KG1 (cell line): Measurements from ENCODE around the gene CD19.
"Not testable (repeated sequence)": the region's sequence is repeated elsewhere in the genome, so short reads cannot be mapped to it uniquely, and the experiment has no call there.

Experiments used
- DNase-seq: peaks from one replicate; lab custom pipeline; 2025; lab: John Stamatoyannopoulos, UW

Gene CD19

DNA sequence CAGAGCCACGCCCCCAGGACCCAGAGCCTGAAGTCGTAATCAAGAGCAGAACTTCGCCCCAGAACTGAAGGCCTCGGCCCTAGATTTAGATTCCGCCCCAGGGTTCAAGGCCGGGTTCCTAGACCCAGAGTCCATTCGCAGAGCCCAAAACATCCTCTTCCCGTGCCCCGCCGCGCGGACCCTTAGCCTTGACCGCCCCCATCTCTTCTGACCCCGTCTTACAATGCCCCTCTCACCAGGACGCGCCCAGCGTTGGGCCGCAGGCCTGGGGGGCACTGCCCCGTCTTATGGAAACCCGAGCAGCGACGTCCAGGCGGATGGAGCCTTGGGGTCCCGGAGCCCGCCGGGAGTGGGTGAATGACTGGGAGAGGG, 5.0 kb downstream of the CD19 start:
- no peak for DNase-seq

DNA sequence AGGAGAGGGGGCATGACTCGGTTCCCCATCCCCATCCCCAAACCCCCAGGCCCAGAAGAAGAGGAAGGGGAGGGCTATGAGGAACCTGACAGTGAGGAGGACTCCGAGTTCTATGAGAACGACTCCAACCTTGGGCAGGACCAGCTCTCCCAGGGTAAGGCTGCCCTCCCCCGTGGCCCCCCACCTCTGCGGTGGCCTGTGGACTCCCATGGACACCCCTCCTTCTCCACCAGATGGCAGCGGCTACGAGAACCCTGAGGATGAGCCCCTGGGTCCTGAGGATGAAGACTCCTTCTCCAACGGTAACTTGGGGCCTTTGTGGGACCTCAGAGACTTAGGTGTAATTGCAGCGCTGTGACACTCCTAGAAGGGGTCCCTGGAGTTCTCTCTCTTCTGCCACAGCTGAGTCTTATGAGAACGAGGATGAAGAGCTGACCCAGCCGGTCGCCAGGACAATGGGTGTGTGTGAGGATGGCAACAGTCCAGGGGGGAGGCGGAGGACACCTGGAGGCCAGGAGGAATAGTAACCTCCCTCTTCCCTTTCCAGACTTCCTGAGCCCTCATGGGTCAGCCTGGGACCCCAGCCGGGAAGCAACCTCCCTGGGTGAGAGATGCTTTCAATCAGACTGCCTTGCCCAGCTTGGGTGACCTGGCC, 5.6 kb downstream of the CD19 start:
- DNase-seq: no peak

DNA sequence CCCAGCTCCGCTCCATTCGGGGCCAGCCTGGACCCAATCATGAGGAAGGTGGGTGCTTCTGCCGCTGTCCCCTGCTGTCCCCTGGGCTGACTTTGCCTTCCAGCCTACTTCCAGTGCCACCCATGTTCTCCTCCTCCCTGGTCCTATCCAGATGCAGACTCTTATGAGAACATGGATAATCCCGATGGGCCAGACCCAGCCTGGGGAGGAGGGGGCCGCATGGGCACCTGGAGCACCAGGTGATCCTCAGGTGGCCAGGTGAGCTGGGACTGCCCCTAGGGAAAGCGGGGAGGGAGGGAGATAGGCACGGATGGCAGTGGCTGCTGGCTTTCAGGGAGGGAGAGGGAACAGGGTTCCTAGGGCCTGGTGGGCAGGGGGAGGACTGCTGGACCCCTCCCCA, 7.0 kb downstream of the CD19 start:
- no peak for DNase-seq

GRCh38 chr16:28939825-28940224, 8.1 kb downstream of the CD19 start:
- DNase-seq: not testable (repeated sequence)

- no peak for DNase-seq
Observed at GRCh38 chr16:28943281-28943680, 11.5 kb downstream of the CD19 start.

DNA sequence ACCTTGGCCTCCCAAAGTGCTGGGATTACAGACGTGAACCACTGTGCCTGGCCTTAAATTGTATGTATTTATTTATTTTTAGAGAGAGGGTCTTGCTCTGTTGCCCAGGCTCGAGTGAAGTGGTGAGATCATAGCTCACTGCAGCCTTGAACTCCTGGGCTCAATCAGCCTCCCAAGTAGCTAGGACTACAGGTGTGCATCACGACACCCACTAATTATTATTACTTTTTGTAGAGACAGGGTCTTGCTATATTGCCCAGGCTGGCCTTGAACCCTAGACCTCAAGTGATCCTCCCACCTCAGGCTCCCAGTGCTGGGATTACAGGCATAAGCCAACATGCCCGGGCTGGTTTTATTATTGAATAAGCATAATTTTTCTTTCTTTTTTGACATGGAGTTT, 14.9 kb downstream of the CD19 start:
- DNase-seq: no peak

DNA sequence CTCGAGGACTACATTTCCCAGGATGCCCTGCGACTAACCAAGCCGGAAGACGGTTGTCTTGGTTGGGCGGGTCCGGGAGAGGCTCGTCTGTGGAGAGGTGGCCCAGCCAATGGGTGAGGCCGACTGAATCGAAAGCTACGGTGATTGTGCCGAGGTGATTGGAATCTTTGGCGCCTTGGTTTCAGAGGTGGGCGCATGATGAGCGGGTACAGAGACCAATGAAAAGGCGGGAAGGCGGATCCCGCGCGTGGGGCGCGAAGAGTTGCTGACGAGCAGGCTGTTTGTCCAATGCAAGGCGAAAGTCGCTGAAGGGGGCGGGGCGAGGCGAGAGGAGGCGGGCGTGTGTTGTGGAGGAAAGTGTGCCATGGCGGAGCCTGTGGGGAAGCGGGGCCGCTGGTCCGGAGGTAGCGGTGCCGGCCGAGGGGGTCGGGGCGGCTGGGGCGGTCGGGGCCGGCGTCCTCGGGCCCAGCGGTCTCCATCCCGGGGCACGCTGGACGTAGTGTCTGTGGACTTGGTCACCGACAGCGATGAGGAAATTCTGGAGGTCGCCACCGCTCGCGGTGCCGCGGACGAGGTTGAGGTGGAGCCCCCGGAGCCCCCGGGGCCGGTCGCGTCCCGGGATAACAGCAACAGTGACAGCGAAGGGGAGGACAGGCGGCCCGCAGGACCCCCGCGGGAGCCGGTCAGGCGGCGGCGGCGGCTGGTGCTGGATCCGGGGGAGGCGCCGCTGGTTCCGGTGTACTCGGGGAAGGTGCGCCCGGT, 19.1 kb downstream of the CD19 start, which contains the start of gene NFATC2IP:
NFATC2IP (plus strand) TSS at position 290 of the 762 bp plus-strand sequence; CDS start at position 365, 75 bp downstream.
- peak; percentile 100 for DNase-seq

GRCh38 chr16:28951410-28951943, 19.7 kb downstream of the CD19 start:
- no peak for DNase-seq

DNA sequence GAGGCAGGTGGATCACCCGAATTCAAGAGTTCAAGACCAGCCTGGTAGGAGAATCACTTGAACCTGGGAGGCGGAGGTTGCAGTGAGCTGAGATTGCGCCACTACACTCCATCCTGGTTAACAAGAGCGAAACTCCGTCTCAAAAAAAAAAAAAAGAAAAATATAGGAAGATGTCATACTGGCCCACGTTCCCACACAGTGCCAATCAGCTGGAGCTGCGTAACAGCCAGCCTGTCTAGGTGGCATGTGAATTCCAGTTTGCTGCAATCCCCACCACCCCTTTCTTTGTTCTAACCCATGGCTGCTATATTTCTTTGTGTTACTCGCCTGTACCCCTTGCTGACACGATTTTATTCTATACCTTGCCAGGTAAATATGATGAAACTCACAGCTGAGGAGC, 26.4 kb downstream of the CD19 start:
- no peak for DNase-seq

DNA sequence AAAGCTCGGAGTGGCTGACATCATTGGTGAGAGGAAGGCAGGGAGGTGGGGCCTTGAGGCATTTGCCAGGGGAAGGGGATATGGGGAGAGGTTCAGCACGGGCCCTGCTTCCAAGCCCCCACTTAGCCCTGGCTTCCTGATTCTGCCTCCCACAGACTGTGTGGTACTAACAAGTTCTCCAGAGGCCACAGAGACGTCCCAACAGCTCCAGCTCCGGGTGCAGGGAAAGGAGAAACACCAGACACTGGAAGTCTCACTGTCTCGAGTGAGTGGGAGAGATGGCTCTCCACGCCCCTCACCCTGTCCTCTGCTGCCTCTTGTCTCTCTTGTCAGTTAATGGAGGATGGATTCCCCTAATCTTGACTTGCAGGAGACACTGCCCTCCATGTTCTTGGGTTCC, 27.1 kb downstream of the CD19 start:
- no peak for DNase-seq

GRCh38 chr16:28964072-28964471, 32.3 kb downstream of the CD19 start:
- no peak for DNase-seq

DNA sequence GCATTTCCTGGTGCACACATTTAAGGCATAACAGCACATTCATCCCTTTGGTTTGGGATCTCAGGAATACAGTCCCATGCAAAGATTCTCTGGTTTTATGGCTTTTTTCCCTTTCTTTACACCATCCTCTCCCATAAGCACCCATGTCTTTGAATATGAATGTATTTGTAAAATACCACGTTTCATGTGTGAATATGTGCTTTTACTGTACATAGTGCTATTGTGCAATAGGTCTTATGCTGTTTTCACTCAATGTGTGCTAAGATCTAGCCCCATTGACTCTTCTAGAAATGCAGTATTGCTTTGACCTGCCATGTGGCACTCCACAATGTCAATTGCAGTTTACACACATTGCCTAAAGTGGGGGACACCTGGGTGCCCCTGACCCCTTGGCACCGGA, 32.7 kb downstream of the CD19 start:
- no peak for DNase-seq

DNA sequence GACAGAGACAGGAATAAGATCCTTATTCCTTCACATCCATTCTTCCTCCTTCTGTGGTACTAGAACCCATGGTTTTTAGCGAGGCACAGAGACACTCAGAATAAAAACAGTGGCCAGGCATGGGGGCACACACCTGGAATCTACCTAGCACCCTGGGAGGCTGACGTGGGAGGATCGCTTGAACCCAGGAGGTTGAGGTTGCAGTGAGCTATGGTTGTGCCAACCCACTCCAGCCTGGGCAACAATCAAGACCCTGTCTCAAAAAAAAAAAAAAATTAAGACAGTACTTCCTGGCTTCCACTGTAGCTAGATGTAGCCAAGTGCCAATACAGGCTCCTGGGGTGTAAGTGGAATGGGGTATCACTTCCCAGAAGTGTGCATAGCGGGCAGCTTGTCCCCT, 35.4 kb downstream of the CD19 start:
- DNase-seq: no peak

- DNase-seq: not testable (repeated sequence)
Observed at GRCh38 chr16:28969696-28970095, 37.9 kb downstream of the CD19 start.

DNA sequence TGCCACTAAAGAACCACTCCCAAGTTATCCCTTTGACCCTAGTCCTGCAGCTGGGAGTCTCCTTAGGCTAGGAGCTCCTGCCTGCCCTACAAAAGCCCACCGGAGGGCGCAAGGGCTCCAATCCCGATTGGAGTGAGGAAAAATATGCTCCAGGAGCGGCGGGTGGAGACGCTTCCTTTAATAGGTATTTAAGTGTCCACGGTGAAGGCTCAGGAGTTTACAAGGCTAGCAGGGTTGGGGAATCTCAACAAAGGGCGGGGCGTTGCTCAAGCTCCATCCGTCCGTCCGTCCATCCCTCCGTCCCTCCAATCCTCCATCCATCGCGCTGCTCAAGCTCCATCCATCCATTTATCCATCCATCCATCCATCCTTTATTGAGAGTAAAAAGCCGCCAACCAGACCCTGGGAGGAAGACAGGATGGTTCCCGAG, 42.3 kb downstream of the CD19 start:
- no peak for DNase-seq

DNA sequence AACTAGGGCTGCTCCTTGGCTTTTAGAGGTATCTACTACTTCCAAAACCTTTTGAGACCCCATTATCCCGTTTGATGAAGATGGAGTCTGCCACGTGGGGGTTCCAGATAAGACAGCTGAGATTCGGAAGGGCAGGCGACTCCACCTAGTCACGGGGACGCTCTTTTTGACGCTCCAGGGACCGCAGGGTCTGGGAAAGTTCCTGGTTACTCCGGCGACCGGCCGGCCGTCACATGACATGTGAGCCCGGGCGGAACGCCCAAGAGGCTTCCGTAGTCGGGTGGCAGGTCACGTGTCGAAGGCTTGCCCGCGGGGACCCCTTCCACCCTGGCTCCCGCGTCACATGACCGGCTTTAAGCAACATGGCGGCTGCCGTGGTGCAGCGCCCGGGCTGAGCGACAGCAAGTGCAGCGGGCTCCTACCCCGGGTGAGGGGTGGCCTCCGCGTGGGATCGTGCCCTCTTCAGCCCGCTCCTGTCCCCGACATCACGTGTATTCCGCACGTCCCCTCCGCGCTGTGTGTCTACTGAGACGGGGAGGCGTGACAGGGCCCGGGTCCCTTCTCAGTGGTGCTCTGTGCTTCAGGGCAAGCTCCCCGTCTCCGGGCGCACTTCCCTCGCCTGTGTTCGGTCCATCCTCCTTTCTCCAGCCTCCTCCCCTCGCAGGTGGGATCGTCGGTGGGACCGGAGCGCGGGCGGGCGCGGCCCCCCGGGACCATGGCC, 42.8 kb downstream of the CD19 start, which contains the start of gene SPNS1:
SPNS1 (plus strand) TSS at position 342 of the 721 bp plus-strand sequence; CDS start at position 716, 374 bp downstream.
- peak; percentile 76 for DNase-seq

DNA sequence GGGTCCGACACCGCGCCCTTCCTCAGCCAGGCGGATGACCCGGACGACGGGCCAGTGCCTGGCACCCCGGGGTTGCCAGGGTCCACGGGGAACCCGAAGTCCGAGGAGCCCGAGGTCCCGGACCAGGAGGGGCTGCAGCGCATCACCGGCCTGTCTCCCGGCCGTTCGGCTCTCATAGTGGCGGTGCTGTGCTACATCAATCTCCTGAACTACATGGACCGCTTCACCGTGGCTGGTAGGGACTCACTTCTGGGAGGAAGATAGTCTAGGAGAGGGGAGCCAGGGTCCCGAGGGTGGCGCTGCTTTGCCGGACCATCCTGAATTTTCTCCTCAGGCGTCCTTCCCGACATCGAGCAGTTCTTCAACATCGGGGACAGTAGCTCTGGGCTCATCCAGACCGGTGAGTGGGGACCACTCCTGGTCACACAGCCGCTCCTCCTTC, 43.4 kb downstream of the CD19 start:
- DNase-seq: no peak

DNA sequence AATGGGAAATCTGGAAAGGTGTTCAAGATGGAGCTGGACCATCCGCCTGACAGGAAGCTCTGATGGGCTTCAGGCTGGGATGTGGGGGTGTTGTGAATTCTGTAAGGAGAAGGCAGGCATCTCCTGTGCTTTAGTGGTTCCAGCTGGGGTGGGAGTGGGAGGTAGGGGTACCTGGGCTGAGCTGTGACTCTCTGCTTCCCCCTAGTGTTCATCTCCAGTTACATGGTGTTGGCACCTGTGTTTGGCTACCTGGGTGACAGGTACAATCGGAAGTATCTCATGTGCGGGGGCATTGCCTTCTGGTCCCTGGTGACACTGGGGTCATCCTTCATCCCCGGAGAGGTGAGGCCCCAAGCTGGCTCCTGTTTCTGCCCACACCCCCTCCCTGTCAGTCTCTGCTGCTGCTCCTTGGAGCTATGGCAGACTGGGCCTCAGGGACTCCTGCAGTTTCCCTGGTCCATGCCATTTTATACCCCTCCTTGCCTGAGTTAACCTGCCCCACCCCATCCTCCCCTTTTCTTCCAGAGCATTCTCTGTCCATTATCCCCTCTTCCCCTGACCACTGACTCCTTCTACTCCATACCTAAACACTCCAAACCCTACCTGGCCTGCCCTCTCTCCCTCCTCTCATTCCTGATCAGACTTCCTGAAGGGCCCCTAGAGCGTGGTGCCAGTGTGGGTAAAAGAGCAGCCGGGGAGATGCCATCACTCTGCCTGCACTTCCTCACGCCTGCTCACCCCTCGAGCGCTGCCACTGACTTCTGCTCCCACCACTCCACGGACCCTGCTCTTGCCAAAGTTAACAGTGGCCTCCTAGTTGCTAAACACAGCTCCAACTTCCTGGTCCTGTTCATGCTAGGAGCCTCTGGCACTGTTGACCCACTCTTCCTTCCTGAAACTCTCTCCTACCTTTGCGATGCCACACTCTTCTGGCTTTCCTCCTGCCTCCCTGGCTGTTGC, 46.2 kb downstream of the CD19 start:
- DNase-seq: no peak

DNA sequence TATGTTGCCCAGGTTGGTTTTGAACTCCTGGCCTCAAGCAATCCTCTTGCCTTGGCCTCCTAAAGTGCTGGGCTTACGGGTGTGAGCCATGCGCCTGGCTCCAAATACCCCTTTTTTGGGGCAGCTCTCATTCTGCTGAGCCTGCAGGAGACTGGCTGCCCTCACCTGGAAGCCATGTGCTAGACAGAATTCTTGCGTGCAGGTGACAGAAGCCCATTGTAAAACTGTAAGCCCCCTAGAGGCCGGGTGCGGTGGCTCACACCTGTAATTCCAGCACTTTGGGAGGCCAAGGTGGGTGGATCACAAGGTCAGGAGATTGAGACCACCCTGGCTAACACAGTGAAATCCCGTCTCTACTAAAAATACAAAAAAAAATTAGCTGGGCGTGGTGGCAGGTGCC, 48.6 kb downstream of the CD19 start:
- DNase-seq: not testable (repeated sequence)

GRCh38 chr16:28980929-28981328, 49.2 kb downstream of the CD19 start:
- no peak for DNase-seq

DNA sequence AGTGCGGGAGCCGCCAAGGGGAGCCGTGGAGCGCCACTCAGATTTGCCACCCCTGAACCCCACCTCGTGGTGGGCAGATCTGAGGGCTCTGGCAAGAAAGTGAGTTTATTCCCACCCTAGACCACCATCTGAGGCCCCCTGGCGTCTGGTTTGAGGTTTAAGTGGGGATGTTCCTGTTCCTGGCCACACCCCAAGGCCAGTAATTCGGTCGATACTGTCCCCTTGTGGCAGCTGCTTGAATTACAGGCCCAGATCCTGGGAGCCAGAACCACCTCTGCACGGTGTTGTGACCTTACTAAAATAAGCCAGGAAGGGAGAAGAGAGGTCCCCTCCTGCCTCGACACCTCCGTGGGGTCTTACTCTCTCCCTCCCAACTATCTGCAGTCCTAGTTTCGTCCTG, 49.7 kb downstream of the CD19 start:
- no peak for DNase-seq
